NCI-H748 treated with DMSO at 0.1 percent for 48 hours (cell line): ENCODE results near the gene MCEMP1.

Experiments used
- DNase-seq: peaks from one replicate; lab custom pipeline; 2025; lab: John Stamatoyannopoulos, UW

Gene MCEMP1

DNA sequence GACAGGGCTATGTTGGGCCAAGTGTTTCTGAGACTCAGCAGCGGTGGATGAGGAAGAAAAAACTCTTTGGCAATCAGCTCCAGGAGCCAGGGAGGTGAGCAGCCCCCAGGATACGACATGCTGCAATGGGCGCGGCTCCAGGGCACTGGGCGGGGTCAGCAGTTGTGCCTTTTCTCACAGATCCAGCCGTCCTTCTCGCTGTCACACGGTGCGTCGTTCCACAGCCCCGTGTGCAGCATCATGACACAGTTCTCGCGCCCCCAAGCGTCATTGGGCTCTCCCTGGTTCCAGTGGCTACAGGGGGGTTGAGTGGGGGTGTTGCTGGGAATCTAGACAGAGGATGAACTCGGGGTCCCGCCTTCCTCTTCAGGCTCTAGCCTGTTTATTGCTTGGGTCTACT, 52.3 kb downstream of the MCEMP1 start:
- DNase-seq = no peak
